Suprapubic skin (tissue), 4 donors: Measurements from ENCODE around the gene LITAF. TPM values are rescaled to one million over a fixed set of nuclear protein-coding genes. Genes with fewer than 3 reads are reported as not detected.

ENCODE experiments used
- DNase-seq, 2 donors: peaks; one replicate each; pipeline ENCODE4 v3.0.0-alpha.2; 2019; ENCODE audit warnings: low spot score in 2 of 2
- H3K27ac ChIP-seq: fragments of 200-600 bp; sonication (generic); one replicate; pipeline ENCODE4 v1.5.1; 2019
- H3K27me3 ChIP-seq: fragments of 200-600 bp; sonication (generic); one replicate; pipeline ENCODE4 v1.5.1; 2019
- H3K36me3 ChIP-seq: fragments of 200-600 bp; sonication (generic); one replicate; pipeline ENCODE4 v1.5.1; 2019
- H3K4me1 ChIP-seq: fragments of 200-600 bp; sonication (generic); one replicate; pipeline ENCODE4 v1.5.1; 2019
- H3K4me3 ChIP-seq: fragments of 200-600 bp; sonication (generic); one replicate; pipeline ENCODE4 v1.5.1; 2019; ENCODE audit warnings: mild to moderate bottlenecking
- H3K9me3 ChIP-seq: fragments of 200-600 bp; sonication (generic); one replicate; pipeline ENCODE4 v1.5.1; 2019
- EP300 ChIP-seq: sonication (generic); formaldehyde crosslinking; IDR thresholded peaks from one replicate; pipeline ENCODE4 v1.6.1; 2017; ENCODE audit warnings: antibody characterized with exemption
- POLR2A ChIP-seq, 2 donors: fragments of 450-650 bp; IDR thresholded peaks; one replicate each; pipeline ENCODE4 v1.6.1; 2017; ENCODE audit warnings: antibody characterized with exemption in 2 of 2, mild to moderate bottlenecking in 2 of 2, moderate library complexity in 2 of 2
- POLR2AphosphoS5 ChIP-seq, 3 donors: sonication (generic); formaldehyde crosslinking; IDR thresholded peaks; one replicate each; pipeline ENCODE4 v1.6.1; 2017; ENCODE audit warnings: antibody characterized with exemption in 3 of 3
- WGBS: methylation state at CpG from one replicate; pipeline ENCODE4 v1.1.5; 2018; 5-methylcytosine and 5-hydroxymethylcytosine counted together
- total RNA-seq, 4 donors: library from RNA; depleted of rRNA; stranded (reverse); fragments of >200 nt; gene quantifications; one replicate each; pipeline ENCODE4 v1.1.0, GENCODE V29; 2016
- TF ChIP-seq, protein P1 (sequence below), 2 donors: fragments of 200-600 bp in 1 of 2; fragments of 450-650 bp in 1 of 2; sonication (generic) in 1 of 2; IDR thresholded peaks; one replicate each; pipeline ENCODE4 v1.5.1; 2016 to 2019; ENCODE audit warnings: antibody characterized with exemption in 2 of 2, mild to moderate bottlenecking in 1 of 2, moderate library complexity in 1 of 2

LITAF gene
- total RNA-seq, 4 donors from 2014 or later, result 48.8 to 82.2 (median 72.8) TPM

DNA sequence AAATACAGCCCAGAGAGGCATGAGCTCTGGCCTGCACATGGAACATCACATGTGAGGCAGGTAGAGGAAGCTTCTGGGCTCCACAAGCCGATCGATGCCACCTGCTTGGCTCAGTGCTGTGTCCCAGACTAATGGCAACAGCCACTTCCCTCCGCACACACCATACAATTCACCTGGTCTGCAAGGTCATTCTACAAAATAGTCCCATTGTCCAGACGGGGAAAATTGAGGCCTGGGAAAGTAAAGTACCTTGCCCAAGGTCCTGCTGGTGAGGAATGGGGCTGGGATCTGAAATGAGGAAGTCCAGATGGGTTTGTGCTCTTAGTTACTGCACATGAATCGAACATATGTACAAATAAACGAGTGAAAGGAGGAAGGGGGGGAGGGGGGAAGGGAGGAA lies 88.0 kb downstream of the LITAF start:
- Histone ChIP-seq H3K36me3 (no peaks in the 10 kb centered on the region), H3K4me3 (no peak overlapping the region), H3K4me1 (peaks cover 28% of the 10 kb centered on the region), H3K27me3 (no peaks in the 10 kb centered on the region), H3K9me3 (no peaks in the 10 kb centered on the region), H3K27ac (no peak overlapping the region)
- DNase-seq, result no peak
- TF ChIP-seq, protein P1, sequence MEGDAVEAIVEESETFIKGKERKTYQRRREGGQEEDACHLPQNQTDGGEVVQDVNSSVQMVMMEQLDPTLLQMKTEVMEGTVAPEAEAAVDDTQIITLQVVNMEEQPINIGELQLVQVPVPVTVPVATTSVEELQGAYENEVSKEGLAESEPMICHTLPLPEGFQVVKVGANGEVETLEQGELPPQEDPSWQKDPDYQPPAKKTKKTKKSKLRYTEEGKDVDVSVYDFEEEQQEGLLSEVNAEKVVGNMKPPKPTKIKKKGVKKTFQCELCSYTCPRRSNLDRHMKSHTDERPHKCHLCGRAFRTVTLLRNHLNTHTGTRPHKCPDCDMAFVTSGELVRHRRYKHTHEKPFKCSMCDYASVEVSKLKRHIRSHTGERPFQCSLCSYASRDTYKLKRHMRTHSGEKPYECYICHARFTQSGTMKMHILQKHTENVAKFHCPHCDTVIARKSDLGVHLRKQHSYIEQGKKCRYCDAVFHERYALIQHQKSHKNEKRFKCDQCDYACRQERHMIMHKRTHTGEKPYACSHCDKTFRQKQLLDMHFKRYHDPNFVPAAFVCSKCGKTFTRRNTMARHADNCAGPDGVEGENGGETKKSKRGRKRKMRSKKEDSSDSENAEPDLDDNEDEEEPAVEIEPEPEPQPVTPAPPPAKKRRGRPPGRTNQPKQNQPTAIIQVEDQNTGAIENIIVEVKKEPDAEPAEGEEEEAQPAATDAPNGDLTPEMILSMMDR (IDR thresholded peaks at IDR 0.05), result no peak
- 82% methylated on average over 6 of the region's 6 CpGs for WGBS

DNA sequence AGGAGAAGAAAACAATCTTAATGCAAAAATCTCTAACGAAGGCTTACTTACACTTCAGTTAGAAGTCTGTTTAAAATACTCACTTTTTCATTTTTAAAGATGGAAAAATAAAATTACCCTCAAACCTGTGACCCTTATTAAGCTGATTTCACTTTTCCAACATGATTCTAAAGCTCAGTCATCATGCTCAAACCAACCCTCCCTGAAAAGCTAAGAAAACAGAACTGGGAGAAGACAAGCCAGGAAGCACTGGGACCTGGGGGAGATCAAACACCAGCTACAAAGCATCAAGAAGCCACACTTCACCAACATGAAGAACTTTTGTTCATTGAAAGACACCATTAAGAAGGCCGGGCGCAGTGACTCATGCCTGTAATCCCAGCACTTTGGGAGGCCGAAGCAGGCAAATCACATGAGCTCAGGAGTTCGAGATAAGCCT lies 88.8 kb downstream of the LITAF start:
- DNase-seq, result peak in 1 of 2 donors; percentile 69
- peak overlapping the region; percentile 80 for H3K27ac ChIP-seq
- H3K27me3 ChIP-seq, result no peaks in the 10 kb centered on the region
- no peak overlapping the region for H3K4me3 ChIP-seq
- WGBS, result 47% methylated on average over 5 of the region's 5 CpGs
- no peaks in the 10 kb centered on the region for H3K36me3 ChIP-seq
- H3K9me3 ChIP-seq, result no peaks in the 10 kb centered on the region
- TF ChIP-seq EP300 (no peak), POLR2A (IDR thresholded peaks at IDR 0.05) (no peak), POLR2AphosphoS5 (IDR thresholded peaks at IDR 0.05) (no peak)
- TF ChIP-seq, protein P1 (IDR thresholded peaks at IDR 0.05), result no peak
- peaks cover 28% of the 10 kb centered on the region for H3K4me1 ChIP-seq

Other genes with a start within 250 kb of the LITAF start
- gene RMI2, start 241.5 kb downstream of the LITAF start, total RNA-seq, result 1 to 10 TPM; 2.7 to 7.7 (median 6.4) TPM
- 10 to 100 TPM; 17.0 to 32.7 (median 24.6) TPM for gene SNN, start 81.5 kb upstream of the LITAF start, total RNA-seq
- 10 to 100 TPM; 31.0 to 42.2 (median 35.1) TPM for gene TXNDC11, start 155.9 kb upstream of the LITAF start, total RNA-seq
- 10 to 100 TPM; 32.7 to 65.8 (median 41.9) TPM for gene ZC3H7A, start 210.3 kb upstream of the LITAF start, total RNA-seq